Right atrium auricular region (tissue), 2 donors: Measurements from ENCODE around the gene SYTL1. TPM values are rescaled to one million over a fixed set of nuclear protein-coding genes. Genes with fewer than 3 reads are reported as not detected.

Experiments
- DNase-seq: peaks from one replicate; pipeline ENCODE4 v3.0.0-alpha.2; 2019; ENCODE audit warnings: low spot score
- H3K27ac ChIP-seq, 2 donors: fragments of 200-600 bp; sonication (generic); 1 replicate in 1 of 2; 2 replicates in 1 of 2; pipeline ENCODE4 v1.5.1; 2016 to 2019
- H3K27me3 ChIP-seq, 2 donors: fragments of 200-600 bp; sonication (generic); one replicate each; pipeline versions ENCODE4 v1.5.1 to v1.6.0; 2017 to 2019
- H3K36me3 ChIP-seq: fragments of 200-600 bp; sonication (generic); one replicate; pipeline ENCODE4 v1.5.1; 2016
- H3K4me1 ChIP-seq, 2 donors: fragments of 200-600 bp; sonication (generic); one replicate each; pipeline versions ENCODE4 v1.5.1 to v1.6.0; 2017 to 2019
- H3K4me3 ChIP-seq, 2 donors: fragments of 200-600 bp; sonication (generic); 1 replicate in 1 of 2; 2 replicates in 1 of 2; pipeline ENCODE4 v1.5.1; 2017 to 2019; ENCODE audit warnings: mild to moderate bottlenecking in 1 of 2, moderate library complexity in 1 of 2
- H3K9me3 ChIP-seq, 2 donors: fragments of 200-600 bp; sonication (generic); one replicate each; pipeline ENCODE4 v1.5.1; 2019
- CTCF ChIP-seq, 2 donors: fragments of 200-600 bp; sonication (generic); IDR thresholded peaks; one replicate each; pipeline ENCODE4 v1.5.1; 2019; ENCODE audit warnings: antibody characterized with exemption in 2 of 2
- total RNA-seq, 2 donors: library from RNA; depleted of rRNA; stranded (reverse); fragments of >200 nt; gene quantifications; one replicate each; pipeline ENCODE4 v1.1.0, GENCODE V29; 2016

Gene SYTL1
- total RNA-seq, 2 donors from 2014 or later: 1.3 to 1.8 TPM

GRCh38 chr1:27356277-27356618, 14.4 kb downstream of the SYTL1 start:
- Histone ChIP-seq H3K27me3 (no peaks in the 10 kb centered on the region), H3K36me3 (peaks cover 80% of the 10 kb centered on the region), H3K9me3 (no peaks in the 10 kb centered on the region), H3K4me1 (peaks cover 0 to 15% of the 10 kb centered on the region in 2 donors), H3K27ac (no peak overlapping the region), H3K4me3 (no peak overlapping the region)
- no peak for TF ChIP-seq CTCF (IDR thresholded peaks at IDR 0.05)
- DNase-seq: no peak

DNA sequence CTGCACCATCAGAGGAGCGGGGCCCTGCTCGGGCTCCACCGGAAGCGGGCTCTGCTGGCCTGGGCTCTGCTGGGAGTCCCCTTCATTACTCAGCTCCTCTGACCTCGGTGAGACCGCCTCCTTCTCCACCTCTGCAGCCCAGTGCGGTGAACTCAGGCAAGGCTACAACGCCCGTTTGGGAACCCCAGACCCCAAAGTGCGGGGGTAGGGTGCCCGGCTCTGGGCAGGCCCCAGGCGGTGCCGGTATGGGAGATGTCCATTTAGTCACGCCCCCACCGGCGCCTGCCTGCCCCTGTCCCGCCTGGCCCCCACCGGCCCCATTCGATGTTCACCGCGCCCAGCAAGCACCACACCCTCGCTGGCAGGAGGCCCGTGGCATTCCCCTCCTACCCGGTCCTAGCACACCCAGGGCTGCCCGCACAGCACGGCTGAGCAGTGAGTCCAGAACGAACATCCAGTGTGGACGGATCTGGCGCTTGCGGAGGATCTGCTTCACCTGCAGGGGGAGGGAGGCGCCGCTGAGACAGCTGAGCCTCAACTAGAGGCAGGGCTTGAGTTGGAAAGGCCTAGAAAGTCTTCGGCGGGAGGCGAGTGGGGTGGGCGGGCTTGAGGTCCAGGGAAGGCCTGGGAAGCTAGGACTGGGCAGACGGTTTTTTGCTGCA, 14.9 kb downstream of the SYTL1 start:
- Histone ChIP-seq H3K9me3 (no peaks in the 10 kb centered on the region), H3K27me3 (no peaks in the 10 kb centered on the region), H3K27ac (no peak overlapping the region), H3K4me1 (peaks cover 0 to 12% of the 10 kb centered on the region in 2 donors), H3K36me3 (peaks cover 85% of the 10 kb centered on the region), H3K4me3 (no peak overlapping the region)
- no peak for TF ChIP-seq CTCF (IDR thresholded peaks at IDR 0.05)
- DNase-seq: no peak

GRCh38 chr1:27357281-27358037, 15.6 kb downstream of the SYTL1 start:
- peaks cover 0 to 12% of the 10 kb centered on the region in 2 donors for H3K4me1 ChIP-seq
- H3K27me3 ChIP-seq: no peaks in the 10 kb centered on the region
- no peaks in the 10 kb centered on the region for H3K9me3 ChIP-seq
- peaks cover 92% of the 10 kb centered on the region for H3K36me3 ChIP-seq
- DNase-seq: peak; percentile 74
- no peak overlapping the region for H3K4me3 ChIP-seq
- peak overlapping the region in 1 of 2 donors; percentile 27 for H3K27ac ChIP-seq
- peak; percentile 96 to 98 for TF ChIP-seq CTCF (IDR thresholded peaks at IDR 0.05)

DNA sequence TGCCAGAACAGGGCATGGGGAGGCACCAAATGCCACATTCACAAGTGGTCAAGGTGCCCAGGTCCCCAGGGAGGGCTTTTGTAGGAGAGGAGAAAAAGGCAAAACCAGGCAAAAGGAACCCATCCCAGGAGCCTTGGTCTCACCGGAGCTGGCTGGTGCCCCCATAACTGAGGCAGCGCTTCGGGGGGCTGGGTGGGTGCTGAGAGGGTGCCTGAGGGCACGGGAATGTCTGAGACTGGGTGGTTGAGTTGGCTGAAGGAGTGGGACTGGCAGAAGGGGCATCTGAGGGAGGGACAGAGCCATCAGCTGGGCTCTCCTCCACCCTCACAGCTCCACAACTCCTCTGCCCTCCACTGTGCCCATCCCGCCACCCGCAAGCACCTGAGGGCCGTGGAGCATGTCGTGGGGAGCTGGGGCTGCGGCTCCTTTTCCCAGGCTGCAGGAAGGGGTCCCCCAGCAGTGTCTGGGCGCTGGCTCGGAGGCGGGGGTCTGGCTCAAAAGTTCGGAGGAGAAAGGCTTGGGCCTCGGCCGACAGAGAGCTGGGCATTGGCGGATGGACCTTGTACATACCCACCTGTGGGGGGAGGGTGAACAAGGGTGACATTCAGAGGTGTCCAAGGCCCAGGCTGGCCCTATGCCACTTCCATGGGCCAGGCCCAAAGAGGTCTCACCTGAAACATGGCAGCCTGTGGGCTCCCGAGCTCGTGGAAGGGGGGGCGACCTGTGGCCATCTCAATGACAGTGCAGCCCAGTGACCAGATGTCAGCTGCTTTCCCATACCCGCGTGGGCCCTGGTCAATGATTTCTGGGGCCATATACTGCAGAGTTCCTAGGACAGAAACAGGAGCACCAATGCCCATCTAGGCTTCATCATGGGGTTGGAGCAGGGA, 16.5 kb downstream of the SYTL1 start:
- H3K4me1 ChIP-seq: peaks cover 0 to 12% of the 10 kb centered on the region in 2 donors
- TF ChIP-seq CTCF (IDR thresholded peaks at IDR 0.05): no peak
- H3K27ac ChIP-seq: no peak overlapping the region
- no peaks in the 10 kb centered on the region for H3K9me3 ChIP-seq
- H3K27me3 ChIP-seq: no peaks in the 10 kb centered on the region
- DNase-seq: no peak
- H3K4me3 ChIP-seq: no peak overlapping the region
- H3K36me3 ChIP-seq: peaks cover 96% of the 10 kb centered on the region

- Histone ChIP-seq H3K4me3 (no peak overlapping the region), H3K27ac (no peak overlapping the region), H3K36me3 (peaks cover 96% of the 10 kb centered on the region), H3K9me3 (no peaks in the 10 kb centered on the region), H3K27me3 (no peaks in the 10 kb centered on the region), H3K4me1 (peaks cover 0 to 14% of the 10 kb centered on the region in 2 donors)
- TF ChIP-seq CTCF (IDR thresholded peaks at IDR 0.05): no peak
- DNase-seq: no peak
Observed at GRCh38 chr1:27358928-27359313, 17.1 kb downstream of the SYTL1 start.
